ENCODE data around the gene GRID1. TPM values are rescaled to one million over a fixed set of nuclear protein-coding genes. Genes with fewer than 3 reads are reported as not detected.

The GRID1 gene
- total RNA-seq, 3 donors from 2014 or later: 2.3 to 8.5 (median 5.9) TPM

DNA sequence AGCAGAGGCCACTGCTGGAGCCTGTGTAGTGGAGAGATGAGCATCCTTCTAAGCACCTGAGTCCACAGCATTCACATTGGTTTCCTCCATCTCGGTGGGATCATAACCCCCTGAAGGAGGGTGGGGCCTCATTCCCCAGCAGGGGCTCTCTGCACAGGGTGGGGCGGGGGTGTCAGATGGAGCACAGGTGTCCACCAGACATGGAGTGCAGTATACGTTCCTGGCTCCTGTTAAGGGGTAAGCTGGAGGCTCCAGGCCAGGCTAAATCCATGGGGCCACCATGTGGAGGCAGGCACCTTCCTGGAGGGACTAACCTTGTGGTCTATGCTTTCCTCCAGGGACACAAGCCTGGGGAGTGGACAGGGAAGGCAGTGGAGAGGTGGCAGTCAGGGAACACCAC, 252.6 kb downstream of the GRID1 start:
- TF ChIP-seq, protein P1, sequence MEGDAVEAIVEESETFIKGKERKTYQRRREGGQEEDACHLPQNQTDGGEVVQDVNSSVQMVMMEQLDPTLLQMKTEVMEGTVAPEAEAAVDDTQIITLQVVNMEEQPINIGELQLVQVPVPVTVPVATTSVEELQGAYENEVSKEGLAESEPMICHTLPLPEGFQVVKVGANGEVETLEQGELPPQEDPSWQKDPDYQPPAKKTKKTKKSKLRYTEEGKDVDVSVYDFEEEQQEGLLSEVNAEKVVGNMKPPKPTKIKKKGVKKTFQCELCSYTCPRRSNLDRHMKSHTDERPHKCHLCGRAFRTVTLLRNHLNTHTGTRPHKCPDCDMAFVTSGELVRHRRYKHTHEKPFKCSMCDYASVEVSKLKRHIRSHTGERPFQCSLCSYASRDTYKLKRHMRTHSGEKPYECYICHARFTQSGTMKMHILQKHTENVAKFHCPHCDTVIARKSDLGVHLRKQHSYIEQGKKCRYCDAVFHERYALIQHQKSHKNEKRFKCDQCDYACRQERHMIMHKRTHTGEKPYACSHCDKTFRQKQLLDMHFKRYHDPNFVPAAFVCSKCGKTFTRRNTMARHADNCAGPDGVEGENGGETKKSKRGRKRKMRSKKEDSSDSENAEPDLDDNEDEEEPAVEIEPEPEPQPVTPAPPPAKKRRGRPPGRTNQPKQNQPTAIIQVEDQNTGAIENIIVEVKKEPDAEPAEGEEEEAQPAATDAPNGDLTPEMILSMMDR (IDR thresholded peaks at IDR 0.05): no peak
- Histone ChIP-seq H3K4me3 (no peak overlapping the region), H3K36me3 (no peaks in the 10 kb centered on the region), H3K27ac (no peak overlapping the region), H3K4me1 (no peaks in the 10 kb centered on the region), H3K27me3 (no peaks in the 10 kb centered on the region), H3K9me3 (no peaks in the 10 kb centered on the region)
- intact Hi-C loops (cut with DNase I; ENCODE audit: low total_unique reads): no loop called here
- DNase-seq (ENCODE audit: low spot score in 2 of 2): no peak

DNA sequence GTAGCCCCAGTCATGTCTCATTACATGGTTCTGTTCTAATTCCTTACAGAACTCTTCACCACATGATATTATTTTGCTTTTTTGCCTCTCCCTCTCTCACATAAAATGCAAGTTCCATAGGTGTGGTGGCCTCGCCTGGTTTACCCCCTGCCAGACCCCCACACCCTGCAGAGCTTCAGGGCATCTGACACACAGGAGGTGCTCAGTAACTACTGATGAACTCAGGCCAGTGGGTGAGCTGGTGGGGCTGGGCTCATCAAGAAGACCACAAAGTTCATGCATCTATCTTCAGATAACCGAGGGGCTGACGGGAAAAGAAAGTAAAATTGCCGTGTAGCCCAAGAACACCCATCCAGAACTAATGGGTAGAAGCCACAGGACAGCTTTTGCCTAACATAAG, 253.1 kb downstream of the GRID1 start:
- intact Hi-C loops (cut with DNase I; ENCODE audit: low total_unique reads): no loop called here
- no peak overlapping the region for H3K27ac ChIP-seq
- no peaks in the 10 kb centered on the region for H3K4me1 ChIP-seq
- no peak for DNase-seq (ENCODE audit: low spot score in 2 of 2)
- no peaks in the 10 kb centered on the region for H3K36me3 ChIP-seq
- H3K27me3 ChIP-seq: no peaks in the 10 kb centered on the region
- no peaks in the 10 kb centered on the region for H3K9me3 ChIP-seq
- H3K4me3 ChIP-seq: no peak overlapping the region
- TF ChIP-seq POLR2A (IDR thresholded peaks at IDR 0.05): no peak
- TF ChIP-seq, protein P1 (IDR thresholded peaks at IDR 0.05): no peak
- no peak for TF ChIP-seq POLR2AphosphoS5 (IDR thresholded peaks at IDR 0.05)

DNA sequence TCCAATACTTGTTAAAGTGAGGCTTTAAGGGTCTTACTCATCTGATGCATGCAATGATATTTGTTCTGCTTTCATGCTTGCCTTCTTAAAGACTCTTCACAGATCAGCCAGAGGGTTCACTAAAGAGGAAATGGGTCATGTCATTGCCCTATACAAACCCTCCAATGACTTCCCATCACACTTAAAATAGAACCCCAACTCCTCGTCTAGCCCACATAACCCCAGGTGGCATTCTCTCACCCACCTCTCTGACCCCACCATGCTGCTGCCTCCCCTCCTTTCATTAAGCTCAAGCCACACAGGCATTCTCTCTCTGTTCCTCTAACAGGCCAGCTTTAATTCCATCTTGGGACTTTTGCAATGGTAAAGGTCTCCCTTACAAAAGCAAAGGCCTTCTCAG, 253.6 kb downstream of the GRID1 start:
- Histone ChIP-seq H3K9me3 (no peaks in the 10 kb centered on the region), H3K36me3 (no peaks in the 10 kb centered on the region), H3K27me3 (no peaks in the 10 kb centered on the region), H3K4me3 (no peak overlapping the region), H3K4me1 (no peaks in the 10 kb centered on the region), H3K27ac (no peak overlapping the region)
- intact Hi-C loops (cut with DNase I; ENCODE audit: low total_unique reads): no loop called here
- DNase-seq (ENCODE audit: low spot score in 2 of 2): no peak
- TF ChIP-seq POLR2AphosphoS5 (IDR thresholded peaks at IDR 0.05) (no peak), POLR2A (IDR thresholded peaks at IDR 0.05) (no peak)
- TF ChIP-seq, protein P1 (IDR thresholded peaks at IDR 0.05): no peak

DNA sequence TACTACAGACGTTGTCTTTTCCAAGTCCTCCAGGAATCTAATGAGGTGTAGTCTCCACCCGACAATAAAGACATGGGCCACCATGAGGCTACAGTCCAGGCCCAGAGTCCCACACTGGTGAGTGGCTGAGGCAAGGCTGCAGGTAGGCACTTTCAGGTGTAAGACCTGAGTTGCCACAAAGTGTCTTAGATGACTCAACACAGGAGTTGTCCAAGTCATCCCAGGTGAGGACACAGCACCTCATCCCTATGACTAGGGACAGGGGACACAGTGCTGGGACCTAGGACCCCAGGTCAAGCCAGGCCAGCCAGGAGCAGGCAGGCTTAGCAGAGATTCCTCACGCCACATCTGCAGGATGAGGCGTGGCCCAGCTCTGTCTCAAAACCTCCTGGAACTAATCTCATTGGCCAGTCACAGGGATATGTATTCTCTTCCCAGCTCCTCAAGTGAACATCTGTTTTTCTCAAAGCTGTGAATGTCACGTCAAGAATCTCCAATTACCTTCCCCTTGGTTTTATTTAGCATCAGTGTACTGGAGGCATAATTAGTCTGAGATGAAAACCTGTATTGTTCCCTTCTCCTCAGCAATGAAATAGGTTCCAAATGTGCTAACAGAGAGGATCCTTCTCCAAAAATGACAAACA, 254.6 kb downstream of the GRID1 start:
- Histone ChIP-seq H3K4me1 (no peaks in the 10 kb centered on the region), H3K27ac (no peak overlapping the region), H3K9me3 (no peaks in the 10 kb centered on the region), H3K4me3 (no peak overlapping the region), H3K36me3 (no peaks in the 10 kb centered on the region), H3K27me3 (no peaks in the 10 kb centered on the region)
- DNase-seq (ENCODE audit: low spot score in 2 of 2): no peak
- intact Hi-C loops (cut with DNase I; ENCODE audit: low total_unique reads): no loop called here
- no peak for TF ChIP-seq POLR2A (IDR thresholded peaks at IDR 0.05)
- no peak for TF ChIP-seq POLR2AphosphoS5 (IDR thresholded peaks at IDR 0.05)
- TF ChIP-seq, protein P1 (IDR thresholded peaks at IDR 0.05): no peak

DNA sequence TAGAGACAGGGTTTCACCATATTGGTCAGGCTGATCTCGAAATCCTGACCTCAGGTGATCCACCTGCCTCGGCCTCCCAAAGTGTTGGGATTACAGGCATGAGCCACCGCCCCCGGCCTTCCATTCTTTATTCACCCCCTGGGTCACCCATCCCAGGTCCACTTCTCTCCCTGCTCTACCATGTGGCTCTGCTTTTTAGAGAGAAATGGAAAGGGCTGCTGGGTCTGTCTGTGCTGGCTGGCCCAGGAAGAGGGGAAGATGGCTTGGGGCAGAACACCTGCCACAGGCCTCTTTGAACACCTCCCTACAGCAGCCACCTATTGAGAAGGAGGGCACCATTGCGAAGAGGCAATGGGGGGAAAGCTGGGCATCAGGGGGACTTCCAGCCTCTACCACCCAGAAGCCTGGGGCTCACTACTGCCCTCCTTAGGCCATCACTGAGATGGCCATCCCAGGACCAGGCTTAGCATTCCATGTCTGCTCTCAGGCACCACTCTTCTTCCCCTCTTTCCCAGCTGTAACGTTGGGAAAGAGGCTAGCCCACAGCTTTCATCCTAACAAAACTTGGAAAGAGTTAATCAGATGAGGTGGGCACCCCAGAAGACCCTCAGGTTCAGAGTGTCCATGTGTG, 256.3 kb downstream of the GRID1 start:
- intact Hi-C loops (cut with DNase I; ENCODE audit: low total_unique reads): no loop called here
- Histone ChIP-seq H3K36me3 (no peaks in the 10 kb centered on the region), H3K9me3 (no peaks in the 10 kb centered on the region), H3K27me3 (no peaks in the 10 kb centered on the region), H3K27ac (no peak overlapping the region), H3K4me1 (no peaks in the 10 kb centered on the region), H3K4me3 (no peak overlapping the region)
- TF ChIP-seq POLR2A (IDR thresholded peaks at IDR 0.05): no peak
- TF ChIP-seq, protein P1 (IDR thresholded peaks at IDR 0.05): no peak
- TF ChIP-seq POLR2AphosphoS5 (IDR thresholded peaks at IDR 0.05): no peak
- no peak for DNase-seq (ENCODE audit: low spot score in 2 of 2)

All from breast epithelium (tissue), 4 donors.